ENCODE measurements around the gene WDR5B. TPM values are rescaled to one million over a fixed set of nuclear protein-coding genes. Genes with fewer than 3 reads are reported as not detected.
"Not testable (repeated sequence)": the region's sequence is repeated elsewhere in the genome, so short reads cannot be mapped to it uniquely, and the experiment has no call there.

Gene WDR5B
- total RNA-seq, 1 donor = 8.0 TPM

- H3K4me3 ChIP-seq (ENCODE audit: low read depth, low read length) = no peak overlapping the region
- TF ChIP-seq CTCF (IDR thresholded peaks at IDR 0.05; ENCODE audit: insufficient read depth, low read length) = no peak
- no peak for DNase-seq (ENCODE audit: low read depth)
These were observed 40.2 kb upstream of the WDR5B start for GRCh38 chr3:122456074-122456473.

GRCh38 chr3:122451371-122451770, 35.5 kb upstream of the WDR5B start:
- no peak for DNase-seq (ENCODE audit: low read depth)
- H3K4me3 ChIP-seq (ENCODE audit: low read depth, low read length) = no peak overlapping the region
- no peak for TF ChIP-seq CTCF (IDR thresholded peaks at IDR 0.05; ENCODE audit: insufficient read depth, low read length)

GRCh38 chr3:122448218-122448617, 32.4 kb upstream of the WDR5B start:
- not testable (repeated sequence) for DNase-seq (ENCODE audit: low read depth); H3K4me3 ChIP-seq (ENCODE audit: low read depth, low read length)

GRCh38 chr3:122444491-122444887, 28.6 kb upstream of the WDR5B start:
- H3K4me3 ChIP-seq (ENCODE audit: low read depth, low read length); DNase-seq (ENCODE audit: low read depth): not testable (repeated sequence)

- not testable (repeated sequence) for DNase-seq (ENCODE audit: low read depth); H3K4me3 ChIP-seq (ENCODE audit: low read depth, low read length)
These were observed 28.1 kb upstream of the WDR5B start for GRCh38 chr3:122443762-122444490.

GRCh38 chr3:122443090-122443489, 27.2 kb upstream of the WDR5B start:
- no peak for DNase-seq (ENCODE audit: low read depth)
- H3K4me3 ChIP-seq (ENCODE audit: low read depth, low read length) = no peak overlapping the region
- no peak for TF ChIP-seq CTCF (IDR thresholded peaks at IDR 0.05; ENCODE audit: insufficient read depth, low read length)

GRCh38 chr3:122435950-122436349, 20.1 kb upstream of the WDR5B start:
- no peak for TF ChIP-seq CTCF (IDR thresholded peaks at IDR 0.05; ENCODE audit: insufficient read depth, low read length)
- no peak overlapping the region for H3K4me3 ChIP-seq (ENCODE audit: low read depth, low read length)
- no peak for DNase-seq (ENCODE audit: low read depth)

- H3K4me3 ChIP-seq (ENCODE audit: low read depth, low read length) = no peak overlapping the region
- no peak for TF ChIP-seq CTCF (IDR thresholded peaks at IDR 0.05; ENCODE audit: insufficient read depth, low read length)
These were observed 14.5 kb upstream of the WDR5B start for GRCh38 chr3:122430371-122430770.

More at GRCh38 chr3:122430371-122430770, 14.5 kb upstream of the WDR5B start:
- no peak for DNase-seq (ENCODE audit: low read depth)

All from fibroblast of the aortic adventitia (primary cell).